Measurements from ENCODE around the gene KCNMA1. TPM values are rescaled to one million over a fixed set of nuclear protein-coding genes. Genes with fewer than 3 reads are reported as not detected.
A peak's percentile ranks its signal among the peaks of the same experiment; 100 is the strongest.

Gene KCNMA1
- total and polyA plus RNA-seq, 9 of the 15 experiments (the other 6 are each of a cell fraction or from before 2014, with no cell fraction given) = 0.01 to 0.95 (median 0.15) TPM; not detected in 4

DNA sequence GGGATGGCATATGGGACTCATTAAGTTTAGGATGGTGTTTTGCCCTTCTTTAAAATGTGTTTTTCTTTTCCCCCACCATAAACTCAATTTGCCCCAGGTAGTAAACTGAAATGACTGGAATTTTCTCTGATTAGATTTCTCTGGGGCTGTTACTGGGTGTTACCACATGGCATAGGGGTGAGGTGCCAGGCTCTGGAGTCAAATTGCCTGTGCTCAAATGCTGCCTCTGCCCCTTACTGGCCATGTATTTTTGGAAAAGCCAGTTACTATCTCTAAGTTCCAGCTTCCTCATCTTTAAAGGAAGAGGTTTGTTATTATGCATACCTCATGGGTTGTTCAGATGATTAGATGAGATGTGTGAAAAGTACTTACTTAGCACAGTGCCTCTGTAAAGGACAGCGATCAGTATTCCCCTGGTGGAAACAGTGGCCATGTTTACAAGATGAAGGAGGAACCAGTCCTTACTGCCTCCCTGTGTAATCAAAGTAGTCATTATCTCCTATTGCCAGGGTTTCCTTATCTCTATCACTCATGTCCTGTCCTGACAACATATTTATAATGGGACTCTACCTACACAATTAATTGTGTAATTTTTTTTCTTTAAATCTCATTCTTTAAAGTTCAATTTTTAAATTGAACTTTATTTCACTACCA is 352.0 kb downstream of the KCNMA1 start:
- 0% methylated on average over 1 of the region's 1 CpG for WGBS (ENCODE audit: insufficient coverage, low coverage, missing lambda C conversion rate)
- no peak for FAIRE-seq
- no peak overlapping the region for H3K9ac ChIP-seq (ENCODE audit: insufficient read depth in 1 of 2, low read depth in 2 of 2, low read length in 2 of 2)
- H3K4me1 ChIP-seq (replicated peaks in 1 of 2; ENCODE audit: control insufficient read depth in 2 of 2, insufficient read depth in 2 of 2, low read length in 2 of 2) = no peaks in the 10 kb centered on the region; a peak in 1 of 5 replicates
- no TSS peak for BruUV-seq (replicated peaks)
- in situ Hi-C loops (cut with MboI) = no loop called here
- ATAC-seq = no peak
- peaks cover 2 to 5% of the 10 kb centered on the region in 2 experiments; a peak in 2 of 5 replicates for H3K27me3 ChIP-seq (ENCODE audit: control insufficient read depth in 2 of 2, insufficient read depth in 2 of 2, low read length in 2 of 2)
- no peaks in the 10 kb centered on the region for H4K20me1 ChIP-seq (replicated peaks; ENCODE audit: control insufficient read depth, insufficient read depth, low read length)
- no peaks in the 10 kb centered on the region for H3K9me3 ChIP-seq (replicated peaks; ENCODE audit: control insufficient read depth, insufficient read depth, low read depth, low read length)
- ChIA-PET CTCF (ENCODE audit: low intra/inter-chr PET ratio) (no interaction called here), POLR2A (no interaction called here)
- no peak overlapping the region for H3K4me3 ChIP-seq
- no peak overlapping the region for H3K4me2 ChIP-seq (ENCODE audit: insufficient read depth, low read length)
- no peaks in the 10 kb centered on the region for H3K79me2 ChIP-seq (ENCODE audit: control insufficient read depth, insufficient read depth, low read length)
- no peaks in the 10 kb centered on the region for H3K36me3 ChIP-seq (ENCODE audit: control insufficient read depth, insufficient read depth, low read length)
- H3K9me1 ChIP-seq (ENCODE audit: control insufficient read depth, insufficient read depth, low read length) = no peaks in the 10 kb centered on the region
- no peak overlapping the region for H2AFZ ChIP-seq (ENCODE audit: low read depth, low read length)
- intact Hi-C loops (cut with micrococcal nuclease) = no loop called here
- DNase-seq (ENCODE audit: extremely low read depth in 1 of 4, low spot score in 3 of 4) = no peak
- no peak overlapping the region for H3K27ac ChIP-seq (ENCODE audit: extremely low read depth, low read depth, low read length)
- TF ChIP-seq CBFA2T3 (IDR thresholded peaks at IDR 0.05) (0 out of 2 replicates have a peak, but pooled peaks have one; percentile 5), BRCA1 (IDR thresholded peaks at IDR 0.05) (no peak), BRCA1 (CRISPR knock-in tag; IDR thresholded peaks at IDR 0.05) (no peak), TEAD4 (IDR thresholded peaks at IDR 0.05; ENCODE audit: low read length) (peak; percentile 25; the same call in 1 of the 2 replicates), TEAD4 (CRISPR knock-in tag; IDR thresholded peaks at IDR 0.05; ENCODE audit: borderline replicate concordance) (no peak), TAL1 (IDR thresholded peaks at IDR 0.05) (peak; percentile 21; the same call in 1 of the 2 replicates), IRF2 (CRISPR knock-in tag; IDR thresholded peaks at IDR 0.05) (no peak)
- TF ChIP-seq, protein P1, sequence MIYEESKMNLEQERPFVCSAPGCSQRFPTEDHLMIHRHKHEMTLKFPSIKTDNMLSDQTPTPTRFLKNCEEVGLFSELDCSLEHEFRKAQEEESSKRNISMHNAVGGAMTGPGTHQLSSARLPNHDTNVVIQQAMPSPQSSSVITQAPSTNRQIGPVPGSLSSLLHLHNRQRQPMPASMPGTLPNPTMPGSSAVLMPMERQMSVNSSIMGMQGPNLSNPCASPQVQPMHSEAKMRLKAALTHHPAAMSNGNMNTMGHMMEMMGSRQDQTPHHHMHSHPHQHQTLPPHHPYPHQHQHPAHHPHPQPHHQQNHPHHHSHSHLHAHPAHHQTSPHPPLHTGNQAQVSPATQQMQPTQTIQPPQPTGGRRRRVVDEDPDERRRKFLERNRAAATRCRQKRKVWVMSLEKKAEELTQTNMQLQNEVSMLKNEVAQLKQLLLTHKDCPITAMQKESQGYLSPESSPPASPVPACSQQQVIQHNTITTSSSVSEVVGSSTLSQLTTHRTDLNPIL (CRISPR knock-in tag; IDR thresholded peaks at IDR 0.05) = no peak
- TF ChIP-seq, protein P2, sequence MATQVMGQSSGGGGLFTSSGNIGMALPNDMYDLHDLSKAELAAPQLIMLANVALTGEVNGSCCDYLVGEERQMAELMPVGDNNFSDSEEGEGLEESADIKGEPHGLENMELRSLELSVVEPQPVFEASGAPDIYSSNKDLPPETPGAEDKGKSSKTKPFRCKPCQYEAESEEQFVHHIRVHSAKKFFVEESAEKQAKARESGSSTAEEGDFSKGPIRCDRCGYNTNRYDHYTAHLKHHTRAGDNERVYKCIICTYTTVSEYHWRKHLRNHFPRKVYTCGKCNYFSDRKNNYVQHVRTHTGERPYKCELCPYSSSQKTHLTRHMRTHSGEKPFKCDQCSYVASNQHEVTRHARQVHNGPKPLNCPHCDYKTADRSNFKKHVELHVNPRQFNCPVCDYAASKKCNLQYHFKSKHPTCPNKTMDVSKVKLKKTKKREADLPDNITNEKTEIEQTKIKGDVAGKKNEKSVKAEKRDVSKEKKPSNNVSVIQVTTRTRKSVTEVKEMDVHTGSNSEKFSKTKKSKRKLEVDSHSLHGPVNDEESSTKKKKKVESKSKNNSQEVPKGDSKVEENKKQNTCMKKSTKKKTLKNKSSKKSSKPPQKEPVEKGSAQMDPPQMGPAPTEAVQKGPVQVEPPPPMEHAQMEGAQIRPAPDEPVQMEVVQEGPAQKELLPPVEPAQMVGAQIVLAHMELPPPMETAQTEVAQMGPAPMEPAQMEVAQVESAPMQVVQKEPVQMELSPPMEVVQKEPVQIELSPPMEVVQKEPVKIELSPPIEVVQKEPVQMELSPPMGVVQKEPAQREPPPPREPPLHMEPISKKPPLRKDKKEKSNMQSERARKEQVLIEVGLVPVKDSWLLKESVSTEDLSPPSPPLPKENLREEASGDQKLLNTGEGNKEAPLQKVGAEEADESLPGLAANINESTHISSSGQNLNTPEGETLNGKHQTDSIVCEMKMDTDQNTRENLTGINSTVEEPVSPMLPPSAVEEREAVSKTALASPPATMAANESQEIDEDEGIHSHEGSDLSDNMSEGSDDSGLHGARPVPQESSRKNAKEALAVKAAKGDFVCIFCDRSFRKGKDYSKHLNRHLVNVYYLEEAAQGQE (IDR thresholded peaks at IDR 0.05; ENCODE audit: borderline replicate concordance) = peak; percentile 27; the same call in 1 of the 2 replicates
- TF ChIP-seq, protein P2 (CRISPR knock-in tag; IDR thresholded peaks at IDR 0.05; ENCODE audit: low read depth) = no peak
- TF ChIP-seq, protein P3, sequence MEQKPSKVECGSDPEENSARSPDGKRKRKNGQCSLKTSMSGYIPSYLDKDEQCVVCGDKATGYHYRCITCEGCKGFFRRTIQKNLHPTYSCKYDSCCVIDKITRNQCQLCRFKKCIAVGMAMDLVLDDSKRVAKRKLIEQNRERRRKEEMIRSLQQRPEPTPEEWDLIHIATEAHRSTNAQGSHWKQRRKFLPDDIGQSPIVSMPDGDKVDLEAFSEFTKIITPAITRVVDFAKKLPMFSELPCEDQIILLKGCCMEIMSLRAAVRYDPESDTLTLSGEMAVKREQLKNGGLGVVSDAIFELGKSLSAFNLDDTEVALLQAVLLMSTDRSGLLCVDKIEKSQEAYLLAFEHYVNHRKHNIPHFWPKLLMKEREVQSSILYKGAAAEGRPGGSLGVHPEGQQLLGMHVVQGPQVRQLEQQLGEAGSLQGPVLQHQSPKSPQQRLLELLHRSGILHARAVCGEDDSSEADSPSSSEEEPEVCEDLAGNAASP (IDR thresholded peaks at IDR 0.05) = no peak
